ENCODE measurements around the gene SMCO4.
A peak's percentile ranks its signal among the peaks of the same experiment; 100 is the strongest.

The SMCO4 gene

GRCh38 chr11:93490996-93491618 lies 52.1 kb downstream of the SMCO4 start:
- Histone ChIP-seq H4K91ac (ENCODE audit: low read depth, low read length, poor library complexity) (no peak overlapping the region), H2BK15ac (ENCODE audit: low read length) (no peak overlapping the region), H2AK5ac (ENCODE audit: low read depth, low read length) (no peak overlapping the region), H3K36me3 (replicated peaks in 1 of 2; ENCODE audit: control insufficient read depth in 2 of 2, insufficient read depth in 2 of 2, low read length in 2 of 2) (no peaks in the 10 kb centered on the region), H3K4me1 (ENCODE audit: control insufficient read depth in 2 of 2, insufficient read depth in 1 of 2, low read depth in 1 of 2, low read length in 2 of 2) (peaks cover 37 to 44% of the 10 kb centered on the region in 2 donors), H3K4me2 (ENCODE audit: insufficient read depth, low read length, poor library complexity, severe bottlenecking) (no peak overlapping the region), H3K27ac (replicated peaks; ENCODE audit: low read length) (no peak overlapping the region), H2BK120ac (ENCODE audit: low read depth, low read length) (no peak overlapping the region), H2AFZ (ENCODE audit: low read length) (no peak overlapping the region), H3K14ac (ENCODE audit: low read length) (no peak overlapping the region), H2BK5ac (ENCODE audit: low read length) (no peak overlapping the region), H3K9me3 (replicated peaks in 1 of 2; ENCODE audit: control insufficient read depth in 2 of 2, insufficient read depth in 1 of 2, low read depth in 1 of 2, low read length in 2 of 2) (no peaks in the 10 kb centered on the region), H3K9ac (ENCODE audit: low read depth, low read length, poor library complexity) (no peak overlapping the region), H3K27me3 (ENCODE audit: control insufficient read depth in 3 of 3, insufficient read depth in 3 of 3, low read depth in 1 of 3, low read length in 3 of 3) (no peaks in the 10 kb centered on the region), H2BK12ac (ENCODE audit: low read length) (no peak overlapping the region), H3K23ac (ENCODE audit: low read depth, low read length, poor library complexity) (no peak overlapping the region), H3K79me1 (ENCODE audit: low read depth, low read length) (peaks cover 5% of the 10 kb centered on the region), H3K18ac (ENCODE audit: low read length) (no peak overlapping the region), H4K8ac (ENCODE audit: low read depth, low read length) (no peak overlapping the region), H3K4me3 (ENCODE audit: low read length in 2 of 2) (no peak overlapping the region), H3K4ac (ENCODE audit: low read length) (no peak overlapping the region)
- no peak for DNase-seq (ENCODE audit: low spot score)
- WGBS, 2 donors (ENCODE audit: extremely low coverage in 2 of 2, insufficient read length in 2 of 2, insufficient replicate concordance in 1 of 2), result no CpG with 5 or more reads among the region's 5 CpGs

GRCh38 chr11:93489841-93490240 lies 53.4 kb downstream of the SMCO4 start:
- Histone ChIP-seq H3K4me3 (ENCODE audit: low read length in 2 of 2) (no peak overlapping the region), H2AFZ (ENCODE audit: low read length) (no peak overlapping the region), H3K79me1 (ENCODE audit: low read depth, low read length) (peaks cover 6% of the 10 kb centered on the region), H2BK5ac (ENCODE audit: low read length) (no peak overlapping the region), H3K9ac (ENCODE audit: low read depth, low read length, poor library complexity) (no peak overlapping the region), H3K18ac (ENCODE audit: low read length) (no peak overlapping the region), H3K4ac (ENCODE audit: low read length) (no peak overlapping the region), H3K4me1 (ENCODE audit: control insufficient read depth in 2 of 2, insufficient read depth in 1 of 2, low read depth in 1 of 2, low read length in 2 of 2) (peaks cover 35 to 48% of the 10 kb centered on the region in 2 donors), H2AK5ac (ENCODE audit: low read depth, low read length) (no peak overlapping the region), H2BK120ac (ENCODE audit: low read depth, low read length) (no peak overlapping the region), H4K8ac (ENCODE audit: low read depth, low read length) (no peak overlapping the region), H2BK12ac (ENCODE audit: low read length) (no peak overlapping the region), H3K27me3 (ENCODE audit: control insufficient read depth in 3 of 3, insufficient read depth in 3 of 3, low read depth in 1 of 3, low read length in 3 of 3) (no peaks in the 10 kb centered on the region), H3K36me3 (replicated peaks in 1 of 2; ENCODE audit: control insufficient read depth in 2 of 2, insufficient read depth in 2 of 2, low read length in 2 of 2) (no peaks in the 10 kb centered on the region), H3K23ac (ENCODE audit: low read depth, low read length, poor library complexity) (no peak overlapping the region), H3K27ac (replicated peaks; ENCODE audit: low read length) (no peak overlapping the region), H3K4me2 (ENCODE audit: insufficient read depth, low read length, poor library complexity, severe bottlenecking) (no peak overlapping the region), H3K14ac (ENCODE audit: low read length) (no peak overlapping the region), H2BK15ac (ENCODE audit: low read length) (no peak overlapping the region), H4K91ac (ENCODE audit: low read depth, low read length, poor library complexity) (no peak overlapping the region), H3K9me3 (replicated peaks in 1 of 2; ENCODE audit: control insufficient read depth in 2 of 2, insufficient read depth in 1 of 2, low read depth in 1 of 2, low read length in 2 of 2) (no peaks in the 10 kb centered on the region)
- WGBS, 2 donors (ENCODE audit: extremely low coverage in 2 of 2, insufficient read length in 2 of 2, insufficient replicate concordance in 1 of 2), result no CpG with 5 or more reads among the region's 3 CpGs
- DNase-seq (ENCODE audit: low spot score), result no peak

GRCh38 chr11:93487032-93487483 lies 56.1 kb downstream of the SMCO4 start:
- WGBS, 2 donors (ENCODE audit: extremely low coverage in 2 of 2, insufficient read length in 2 of 2, insufficient replicate concordance in 1 of 2), result no CpG with 5 or more reads among the region's 7 CpGs
- H3K79me1 ChIP-seq (ENCODE audit: low read depth, low read length), result peaks cover 6% of the 10 kb centered on the region
- H2AK5ac ChIP-seq (ENCODE audit: low read depth, low read length), result no peak overlapping the region
- no peak overlapping the region for H3K9ac ChIP-seq (ENCODE audit: low read depth, low read length, poor library complexity)
- H3K27ac ChIP-seq (replicated peaks; ENCODE audit: low read length), result no peak overlapping the region
- no peak overlapping the region for H4K8ac ChIP-seq (ENCODE audit: low read depth, low read length)
- H3K23ac ChIP-seq (ENCODE audit: low read depth, low read length, poor library complexity), result no peak overlapping the region
- DNase-seq (ENCODE audit: low spot score), result no peak
- no peak overlapping the region for H4K91ac ChIP-seq (ENCODE audit: low read depth, low read length, poor library complexity)
- H2BK5ac ChIP-seq (ENCODE audit: low read length), result no peak overlapping the region
- no peak overlapping the region for H3K4ac ChIP-seq (ENCODE audit: low read length)
- H3K4me3 ChIP-seq (ENCODE audit: low read length in 2 of 2), result no peak overlapping the region
- H3K14ac ChIP-seq (ENCODE audit: low read length), result no peak overlapping the region
- no peaks in the 10 kb centered on the region for H3K9me3 ChIP-seq (replicated peaks in 1 of 2; ENCODE audit: control insufficient read depth in 2 of 2, insufficient read depth in 1 of 2, low read depth in 1 of 2, low read length in 2 of 2)
- peaks cover 41 to 45% of the 10 kb centered on the region in 2 donors for H3K4me1 ChIP-seq (ENCODE audit: control insufficient read depth in 2 of 2, insufficient read depth in 1 of 2, low read depth in 1 of 2, low read length in 2 of 2)
- H2BK15ac ChIP-seq (ENCODE audit: low read length), result no peak overlapping the region
- H3K27me3 ChIP-seq (ENCODE audit: control insufficient read depth in 3 of 3, insufficient read depth in 3 of 3, low read depth in 1 of 3, low read length in 3 of 3), result no peaks in the 10 kb centered on the region
- H2AFZ ChIP-seq (ENCODE audit: low read length), result no peak overlapping the region
- H2BK12ac ChIP-seq (ENCODE audit: low read length), result no peak overlapping the region
- H3K18ac ChIP-seq (ENCODE audit: low read length), result peak overlapping the region; percentile 62
- no peaks in the 10 kb centered on the region for H3K36me3 ChIP-seq (replicated peaks in 1 of 2; ENCODE audit: control insufficient read depth in 2 of 2, insufficient read depth in 2 of 2, low read length in 2 of 2)
- no peak overlapping the region for H2BK120ac ChIP-seq (ENCODE audit: low read depth, low read length)
- no peak overlapping the region for H3K4me2 ChIP-seq (ENCODE audit: insufficient read depth, low read length, poor library complexity, severe bottlenecking)

GRCh38 chr11:93485983-93486382 lies 57.2 kb downstream of the SMCO4 start:
- H3K9me3 ChIP-seq (replicated peaks in 1 of 2; ENCODE audit: control insufficient read depth in 2 of 2, insufficient read depth in 1 of 2, low read depth in 1 of 2, low read length in 2 of 2), result no peaks in the 10 kb centered on the region
- H3K23ac ChIP-seq (ENCODE audit: low read depth, low read length, poor library complexity), result no peak overlapping the region
- no peak overlapping the region for H3K4me3 ChIP-seq (ENCODE audit: low read length in 2 of 2)
- no peak overlapping the region for H4K91ac ChIP-seq (ENCODE audit: low read depth, low read length, poor library complexity)
- H2BK120ac ChIP-seq (ENCODE audit: low read depth, low read length), result no peak overlapping the region
- no peaks in the 10 kb centered on the region for H3K36me3 ChIP-seq (replicated peaks in 1 of 2; ENCODE audit: control insufficient read depth in 2 of 2, insufficient read depth in 2 of 2, low read length in 2 of 2)
- no peak overlapping the region for H2AFZ ChIP-seq (ENCODE audit: low read length)
- H3K14ac ChIP-seq (ENCODE audit: low read length), result no peak overlapping the region
- H2BK12ac ChIP-seq (ENCODE audit: low read length), result no peak overlapping the region
- no CpG with 5 or more reads among the region's 2 CpGs for WGBS, 2 donors (ENCODE audit: extremely low coverage in 2 of 2, insufficient read length in 2 of 2, insufficient replicate concordance in 1 of 2)
- H3K18ac ChIP-seq (ENCODE audit: low read length), result peak overlapping the region; percentile 50
- H2BK15ac ChIP-seq (ENCODE audit: low read length), result no peak overlapping the region
- no peak overlapping the region for H3K9ac ChIP-seq (ENCODE audit: low read depth, low read length, poor library complexity)
- no peak overlapping the region for H3K4me2 ChIP-seq (ENCODE audit: insufficient read depth, low read length, poor library complexity, severe bottlenecking)
- no peak overlapping the region for H4K8ac ChIP-seq (ENCODE audit: low read depth, low read length)
- no peak overlapping the region for H3K4ac ChIP-seq (ENCODE audit: low read length)
- DNase-seq (ENCODE audit: low spot score), result no peak
- H2BK5ac ChIP-seq (ENCODE audit: low read length), result no peak overlapping the region
- H2AK5ac ChIP-seq (ENCODE audit: low read depth, low read length), result peak overlapping the region; percentile 69
- no peaks in the 10 kb centered on the region for H3K27me3 ChIP-seq (ENCODE audit: control insufficient read depth in 3 of 3, insufficient read depth in 3 of 3, low read depth in 1 of 3, low read length in 3 of 3)
- peaks cover 6% of the 10 kb centered on the region for H3K79me1 ChIP-seq (ENCODE audit: low read depth, low read length)
- H3K27ac ChIP-seq (replicated peaks; ENCODE audit: low read length), result no peak overlapping the region
- H3K4me1 ChIP-seq (ENCODE audit: control insufficient read depth in 2 of 2, insufficient read depth in 1 of 2, low read depth in 1 of 2, low read length in 2 of 2), result peaks cover 43 to 45% of the 10 kb centered on the region in 2 donors
